Endothelial cell of umbilical vein (primary cell): ENCODE measurements around the gene TCERG1L. TPM values are rescaled to one million over a fixed set of nuclear protein-coding genes. Genes with fewer than 3 reads are reported as not detected.

Experiments
- BruUV-seq: library from RNA; stranded (reverse); fragments of 400-500 nt; replicated peaks from 2 replicates; lab custom pipeline; 2021; lab: Mats Ljungman, UMichigan
- CTCF ChIA-PET: fragments of 300-600, 350-600 bp; sonication (Branson Sonifier 250); formaldehyde crosslinking; loops from one replicate; lab custom pipeline; 2021; ENCODE audit warnings: antibody characterized with exemption, inconsistent platforms; lab: Charles Lee
- POLR2A ChIA-PET: fragments of 300-600, 350-600 bp; sonication (Branson Sonifier 250); formaldehyde crosslinking; loops from one replicate; lab custom pipeline; 2021; ENCODE audit warnings: antibody characterized with exemption, inconsistent platforms; lab: Charles Lee
- DNase-seq: peaks from one replicate; pipeline ENCODE4 v3.0.0-alpha.2; 2011; ENCODE audit warnings: low read depth, low spot score
- FAIRE-seq: peaks from 2 replicates; lab custom pipeline; 2011; peaks lifted over from hg19 to GRCh38; lab: Jason Lieb, UNC
- H2AFZ ChIP-seq: 2 replicates; pipeline ENCODE4 v1.6.0; 2012; ENCODE audit warnings: low read depth, low read length, control low read depth, inconsistent platforms
- H3K27ac ChIP-seq: 2 replicates; pipeline ENCODE4 v1.5.1; 2011; ENCODE audit warnings: low read depth, mild to moderate bottlenecking, control low read depth, low read length, moderate library complexity; ENCODE audit not compliant: insufficient read depth
- H3K27me3 ChIP-seq, 2 experiments: 2 replicates each; pipeline versions ENCODE4 v1.6.0 to v1.6.1; 2011; ENCODE audit warnings: low read length in 2 of 2, mixed read lengths in 1 of 2; ENCODE audit not compliant: control insufficient read depth in 2 of 2, insufficient read depth in 2 of 2
- H3K36me3 ChIP-seq, 2 experiments: 2 replicates in 1 of 2; 3 replicates in 1 of 2; pipeline ENCODE4 v1.5.1; 2011; ENCODE audit warnings: low read length in 2 of 2, mild to moderate bottlenecking in 1 of 2, moderate library complexity in 1 of 2; ENCODE audit not compliant: control insufficient read depth in 2 of 2, insufficient read depth in 2 of 2; ENCODE audit errors: extremely low read depth in 1 of 2
- H3K4me1 ChIP-seq: 3 replicates; pipeline ENCODE4 v1.5.1; 2011; ENCODE audit warnings: mild to moderate bottlenecking, low read length; ENCODE audit not compliant: control insufficient read depth, insufficient read depth; ENCODE audit errors: extremely low read depth
- H3K4me2 ChIP-seq: 2 replicates; pipeline ENCODE4 v1.6.1; 2011; ENCODE audit warnings: low read length, control low read depth, mixed read lengths; ENCODE audit not compliant: insufficient read depth
- H3K4me3 ChIP-seq, 3 experiments: fragments of 200-600 bp in 1 of 3; sonication (generic), shearing (Covaris generic) in 1 of 3; replicated peaks in 1 of 3; 2 replicates each; pipeline ENCODE4 v1.5.1; 2011 to 2016; ENCODE audit warnings: control low read depth in 3 of 3, low read length in 3 of 3, mild to moderate bottlenecking in 2 of 3, inconsistent platforms in 1 of 3, low read depth in 1 of 3, moderate library complexity in 1 of 3; ENCODE audit not compliant: insufficient read depth in 1 of 3
- H3K79me2 ChIP-seq: 2 replicates; pipeline ENCODE4 v1.6.0; 2012; ENCODE audit warnings: low read length, inconsistent platforms; ENCODE audit not compliant: control insufficient read depth, insufficient read depth
- H3K9ac ChIP-seq: replicated peaks from 2 replicates; pipeline ENCODE3; 2011; ENCODE audit warnings: low read length, control low read depth; ENCODE audit not compliant: insufficient read depth; ENCODE audit errors: extremely low read depth
- H3K9me1 ChIP-seq: replicated peaks from 3 replicates; pipeline ENCODE4 v1.6.0; 2011; ENCODE audit warnings: mild to moderate bottlenecking, low read length; ENCODE audit not compliant: control insufficient read depth, insufficient read depth; ENCODE audit errors: extremely low read depth
- H3K9me3 ChIP-seq: replicated peaks from 2 replicates; pipeline ENCODE4 v1.5.1; 2012; ENCODE audit warnings: low read length, inconsistent platforms; ENCODE audit not compliant: control insufficient read depth, insufficient read depth
- H4K20me1 ChIP-seq: replicated peaks from 2 replicates; pipeline ENCODE3; 2011; ENCODE audit warnings: mild to moderate bottlenecking, low read length; ENCODE audit not compliant: control insufficient read depth, insufficient read depth; ENCODE audit errors: extremely low read depth
- CTCF ChIP-seq, 2 donors: IDR thresholded peaks; 1 replicate in 1 of 2; 2 replicates in 1 of 2; pipeline ENCODE4 v1.5.1; 2011; ENCODE audit warnings: low read length in 2 of 2, mild to moderate bottlenecking in 2 of 2, moderate library complexity in 2 of 2, control low read depth in 1 of 2, inconsistent platforms in 1 of 2, low read depth in 1 of 2; ENCODE audit not compliant: insufficient read depth in 1 of 2; ENCODE audit errors: extremely low read depth in 1 of 2
- EZH2 ChIP-seq: IDR thresholded peaks from 2 replicates; pipeline ENCODE4 v1.6.1; 2012; ENCODE audit warnings: borderline replicate concordance, low read depth, mild to moderate bottlenecking, moderate library complexity, low read length, inconsistent platforms; ENCODE audit not compliant: severe bottlenecking
- FOS ChIP-seq: IDR thresholded peaks from 2 replicates; pipeline ENCODE4 v1.6.1; 2011; ENCODE audit warnings: mild to moderate bottlenecking, low read length, moderate library complexity, borderline replicate concordance; ENCODE audit not compliant: insufficient read depth
- GATA2 ChIP-seq: IDR thresholded peaks from 2 replicates; pipeline ENCODE4 v1.7.0; 2011; ENCODE audit warnings: low read depth, mild to moderate bottlenecking, moderate library complexity, mixed read lengths, low read length; ENCODE audit not compliant: insufficient read length, insufficient read depth
- JUN ChIP-seq: IDR thresholded peaks from 2 replicates; pipeline ENCODE4 v1.6.1; 2011; ENCODE audit warnings: borderline replicate concordance, low read depth; ENCODE audit not compliant: insufficient read length, insufficient read depth
- MAX ChIP-seq: IDR thresholded peaks from 2 replicates; pipeline ENCODE4 v1.6.1; 2011; ENCODE audit not compliant: insufficient read depth, insufficient read length
- MYC ChIP-seq: IDR thresholded peaks from one replicate; pipeline ENCODE4 v1.6.1; 2011; ENCODE audit warnings: mild to moderate bottlenecking, low read depth, low read length
- POLR2A ChIP-seq: IDR thresholded peaks from 2 replicates; pipeline ENCODE4 v1.6.1; 2012; ENCODE audit warnings: low read depth, mild to moderate bottlenecking, control low read depth, low read length
- POLR2AphosphoS5 ChIP-seq: IDR thresholded peaks from 2 replicates; pipeline ENCODE4 v1.6.1; 2012; ENCODE audit warnings: low read depth, mild to moderate bottlenecking, control low read depth, low read length, moderate library complexity; ENCODE audit not compliant: insufficient read depth
- dilution Hi-C: fragments of 300-500 bp; cut with MboI; formaldehyde crosslinking; loops from one replicate; pipeline ENCODE4 v1.15.0; 2019; ENCODE audit warnings: low sequenced_read_pairs; ENCODE audit not compliant: extremely low pct_ligation_motif_present
- intact Hi-C: fragments of 100-400 bp; cut with micrococcal nuclease; formaldehyde crosslinking; loops from one replicate; pipeline ENCODE4 v1.10.0; 2022
- polyA plus RNA-seq, 4 experiments: library from polyadenylated mRNA; depleted of rRNA in 3 of 4; stranded (reverse) in 3 of 4; unstranded in 1 of 4; fragments of >200 nt; gene quantifications; 2 replicates each; pipeline versions ENCODE4 v1.2.1 to v1.2.3, GENCODE V29; 2011 to 2012; ENCODE audit warnings: missing spikeins in 1 of 4
- total RNA-seq: library from RNA; stranded (reverse); gene quantifications from 2 replicates; pipeline ENCODE4 v1.2.3, GENCODE V29; 2021

TCERG1L gene
- total and polyA plus RNA-seq, 2 donors (not counting 3 experiments of a cell fraction or from before 2014, with no cell fraction given): not detected

GRCh38 chr10:131220601-131221171, 90.8 kb downstream of the TCERG1L start:
- no peaks in the 10 kb centered on the region for H3K9me1 ChIP-seq
- dilution Hi-C loops (no loop called here), intact Hi-C loops (no loop called here)
- no peak overlapping the region for H3K4me2 ChIP-seq
- POLR2A ChIA-PET: no interaction called here
- no peak for DNase-seq
- H3K4me1 ChIP-seq: no peaks in the 10 kb centered on the region
- H4K20me1 ChIP-seq: no peaks in the 10 kb centered on the region
- CTCF ChIA-PET: no interaction called here
- no peak overlapping the region for H3K27ac ChIP-seq
- BruUV-seq: no TSS peak
- H2AFZ ChIP-seq: no peak overlapping the region
- H3K36me3 ChIP-seq: no peaks in the 10 kb centered on the region
- TF ChIP-seq MYC (no peak), POLR2A (no peak), POLR2AphosphoS5 (no peak), FOS (no peak), JUN (no peak), CTCF (IDR thresholded peaks at IDR 0.05; ENCODE audit: extremely low read depth in 1 of 2, insufficient read depth in 1 of 2, low read depth in 1 of 2, low read length in 2 of 2) (no peak), EZH2 (no peak), MAX (no peak), GATA2 (no peak)
- H3K79me2 ChIP-seq: no peaks in the 10 kb centered on the region
- FAIRE-seq: no peak
- H3K9me3 ChIP-seq: peaks cover 16% of the 10 kb centered on the region
- H3K27me3 ChIP-seq: no peaks in the 10 kb centered on the region
- H3K4me3 ChIP-seq: no peak overlapping the region
- no peak overlapping the region for H3K9ac ChIP-seq
